Skin epidermis (tissue), 12 donors: ENCODE measurements around the gene LHX4.

ENCODE experiments used
- H3K27ac ChIP-seq, 21 experiments: fragments of 200-600 bp; sonication (generic) in 11 of 21; one replicate each; pipeline ENCODE4 v1.5.0; 2020; ENCODE audit warnings: mild to moderate bottlenecking in 3 of 21, inconsistent platforms in 2 of 21, moderate library complexity in 2 of 21
- H3K4me3 ChIP-seq, 7 experiments: fragments of 200-600 bp; sonication (generic) in 2 of 7; one replicate each; pipeline ENCODE4 v1.5.0; 2020; ENCODE audit warnings: inconsistent platforms in 2 of 7, mild to moderate bottlenecking in 2 of 7, moderate library complexity in 1 of 7

Gene LHX4

GRCh38 chr1:180238675-180239074 lies 8.6 kb downstream of the LHX4 start:
- H3K4me3 ChIP-seq, result no peak overlapping the region
- H3K27ac ChIP-seq, result no peak overlapping the region

GRCh38 chr1:180239145-180240096 lies 9.4 kb downstream of the LHX4 start:
- Histone ChIP-seq H3K4me3 (no peak overlapping the region), H3K27ac (no peak overlapping the region)

GRCh38 chr1:180241716-180242544 lies 11.9 kb downstream of the LHX4 start:
- no peak overlapping the region for H3K27ac ChIP-seq

GRCh38 chr1:180243517-180244221 lies 13.6 kb downstream of the LHX4 start:
- Histone ChIP-seq H3K27ac (no peak overlapping the region), H3K4me3 (no peak overlapping the region)

More at GRCh38 chr1:180241716-180242544, 11.9 kb downstream of the LHX4 start:
- H3K4me3 ChIP-seq, result no peak overlapping the region

GRCh38 chr1:180244840-180245239 lies 14.8 kb downstream of the LHX4 start:
- Histone ChIP-seq H3K27ac (no peak overlapping the region), H3K4me3 (no peak overlapping the region)

- Histone ChIP-seq H3K4me3 (no peak overlapping the region), H3K27ac (no peak overlapping the region)
Measured at GRCh38 chr1:180246579-180246978, 16.5 kb downstream of the LHX4 start.

- Histone ChIP-seq H3K27ac (no peak overlapping the region), H3K4me3 (no peak overlapping the region)
Measured at GRCh38 chr1:180247061-180247460, 17.0 kb downstream of the LHX4 start.

- no peak overlapping the region for H3K27ac ChIP-seq
- H3K4me3 ChIP-seq, result no peak overlapping the region
Measured at GRCh38 chr1:180247580-180247979, 17.5 kb downstream of the LHX4 start.

GRCh38 chr1:180248176-180248575 lies 18.1 kb downstream of the LHX4 start:
- H3K27ac ChIP-seq, result no peak overlapping the region
- H3K4me3 ChIP-seq, result no peak overlapping the region

GRCh38 chr1:180248731-180249681 lies 18.9 kb downstream of the LHX4 start:
- H3K27ac ChIP-seq, result no peak overlapping the region

GRCh38 chr1:180249725-180250498 lies 19.8 kb downstream of the LHX4 start:
- no peak overlapping the region for H3K27ac ChIP-seq

More at GRCh38 chr1:180248731-180249681, 18.9 kb downstream of the LHX4 start:
- H3K4me3 ChIP-seq, result no peak overlapping the region

GRCh38 chr1:180250499-180250770 lies 20.4 kb downstream of the LHX4 start:
- no peak overlapping the region for H3K4me3 ChIP-seq
- H3K27ac ChIP-seq, result no peak overlapping the region

More at GRCh38 chr1:180249725-180250498, 19.8 kb downstream of the LHX4 start:
- H3K4me3 ChIP-seq, result no peak overlapping the region

GRCh38 chr1:180250883-180251509 lies 20.9 kb downstream of the LHX4 start:
- Histone ChIP-seq H3K4me3 (no peak overlapping the region), H3K27ac (no peak overlapping the region)

GRCh38 chr1:180251526-180252305 lies 21.7 kb downstream of the LHX4 start:
- no peak overlapping the region for H3K27ac ChIP-seq
- no peak overlapping the region for H3K4me3 ChIP-seq

GRCh38 chr1:180252638-180253536 lies 22.8 kb downstream of the LHX4 start:
- Histone ChIP-seq H3K4me3 (no peak overlapping the region), H3K27ac (no peak overlapping the region)
